HG03575 (cell line): ENCODE results near the gene WNK2.

Experiments used
- ATAC-seq: cut with Tn5 transposase; IDR thresholded peaks from one replicate; pipeline ENCODE4 v1.9.1; 2021; ENCODE audit not compliant: unreplicated experiment, insufficient number of reproducible peaks, low FRiP score; ENCODE audit errors: extremely low read depth

The WNK2 gene

DNA sequence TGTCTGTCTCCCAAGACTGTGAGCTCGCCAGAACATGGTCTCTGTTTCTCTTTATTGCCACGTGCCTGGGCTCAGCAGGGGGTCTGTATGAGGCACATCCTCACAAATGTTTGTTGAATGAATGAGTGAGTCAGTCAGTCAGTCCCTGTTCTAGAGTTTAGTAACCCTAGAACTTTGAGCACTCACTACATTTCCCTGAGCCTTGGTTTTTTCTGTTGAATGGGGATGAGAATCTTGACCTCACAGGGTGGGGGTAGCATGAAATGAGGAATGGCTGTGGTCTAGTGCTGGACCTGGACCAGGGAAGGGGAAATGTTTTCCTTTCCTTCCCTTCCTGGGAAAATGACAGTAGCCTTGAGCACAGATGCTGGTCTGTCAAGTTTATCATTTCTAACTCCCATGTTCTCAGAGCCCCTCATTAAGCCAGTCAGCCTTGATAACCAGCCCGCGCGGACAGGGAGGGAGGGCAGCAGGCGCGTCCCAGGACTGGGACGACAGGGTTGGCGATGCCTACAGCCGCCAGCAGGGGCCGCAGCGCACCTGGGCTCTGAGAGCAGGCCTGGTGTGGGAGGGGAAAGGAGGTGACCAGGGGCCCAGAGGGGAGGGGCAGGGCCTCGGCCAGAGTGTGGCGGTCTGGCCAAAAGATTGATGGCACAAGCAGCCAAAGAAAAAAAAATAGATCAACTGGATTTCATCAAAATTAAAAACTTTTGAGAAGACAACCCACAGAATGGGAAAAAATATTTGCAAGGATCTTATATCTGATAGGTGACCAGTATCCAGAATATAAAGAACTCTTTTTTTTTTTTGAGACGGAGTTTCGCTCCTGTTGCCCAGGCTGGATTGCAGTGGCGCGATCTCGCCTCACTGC, 24.1 kb upstream of the WNK2 start:
- ATAC-seq, result no peak

DNA sequence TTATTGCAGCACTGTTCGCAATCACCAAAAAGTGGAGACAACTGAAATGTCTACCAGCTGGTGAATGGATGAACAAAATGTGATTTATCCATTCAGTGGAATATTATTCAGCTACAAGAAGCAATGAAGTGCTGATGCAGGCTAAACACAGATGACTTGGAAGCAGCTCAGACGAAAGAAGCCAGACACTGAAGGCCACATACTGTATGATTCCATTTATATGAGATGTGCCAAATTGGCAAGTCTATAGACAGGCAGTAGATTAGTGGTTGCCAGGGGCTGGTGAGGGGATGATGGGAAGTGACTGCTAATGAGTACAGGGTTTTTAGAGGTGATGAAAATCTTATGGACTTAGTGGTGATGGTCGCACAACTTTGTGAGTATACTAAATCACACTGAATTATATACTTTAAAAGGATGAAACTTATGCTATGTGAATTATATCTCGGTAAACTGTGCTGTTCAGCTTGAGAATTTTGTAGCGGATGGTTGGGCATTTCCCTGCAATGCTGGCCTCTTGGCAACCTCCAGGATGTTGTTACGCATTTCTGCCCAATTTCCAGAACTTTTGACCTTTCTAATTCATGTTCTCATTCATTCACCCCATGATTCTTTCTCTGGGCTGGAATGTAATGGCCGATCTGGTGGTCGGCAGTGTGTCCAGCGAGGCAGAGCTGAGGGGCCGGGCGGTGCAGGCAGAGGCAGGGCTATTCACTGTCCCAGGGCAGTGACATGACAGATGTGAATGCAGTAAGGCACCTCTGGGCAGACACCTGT, 22.0 kb upstream of the WNK2 start:
- ATAC-seq, result no peak

DNA sequence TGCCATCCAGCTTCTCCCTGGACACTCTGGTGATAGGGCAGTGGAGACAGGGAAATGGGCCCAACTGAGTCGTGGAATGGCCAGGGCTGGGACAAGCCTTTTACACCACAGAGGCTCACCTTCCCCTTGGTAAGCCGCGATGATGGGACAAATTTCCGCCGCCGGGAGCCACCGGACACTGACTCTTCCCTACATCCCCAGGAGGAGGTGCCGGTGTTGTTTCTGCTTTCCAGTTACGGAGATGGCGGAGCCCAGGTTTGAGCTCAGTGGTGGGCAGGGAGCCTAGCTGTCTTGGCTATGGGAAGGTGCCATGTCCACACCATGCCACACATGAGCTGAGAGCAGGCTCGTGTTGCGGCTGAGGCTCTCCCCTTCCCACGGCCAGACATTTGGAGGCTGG, 19.9 kb upstream of the WNK2 start:
- ATAC-seq, result no peak

DNA sequence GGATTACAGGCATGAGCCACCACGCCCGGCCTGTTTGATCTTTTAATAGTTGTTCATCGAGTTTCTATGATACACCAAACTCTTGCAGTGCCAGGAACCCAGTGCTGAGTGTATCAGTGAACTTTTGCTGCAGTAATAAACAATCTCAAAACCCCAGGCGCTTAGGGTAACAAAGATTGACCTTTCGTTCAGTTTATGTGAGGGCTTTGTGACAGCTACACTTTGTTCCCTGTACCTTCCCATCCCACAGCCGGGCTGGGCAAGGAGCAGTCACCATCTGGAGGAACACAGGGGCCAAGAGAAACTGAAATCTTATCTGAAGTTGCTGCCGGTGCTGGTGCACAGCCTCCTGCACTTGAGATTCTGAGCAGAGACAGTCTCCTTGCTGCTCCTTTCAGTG, 17.2 kb upstream of the WNK2 start:
- no peak for ATAC-seq

DNA sequence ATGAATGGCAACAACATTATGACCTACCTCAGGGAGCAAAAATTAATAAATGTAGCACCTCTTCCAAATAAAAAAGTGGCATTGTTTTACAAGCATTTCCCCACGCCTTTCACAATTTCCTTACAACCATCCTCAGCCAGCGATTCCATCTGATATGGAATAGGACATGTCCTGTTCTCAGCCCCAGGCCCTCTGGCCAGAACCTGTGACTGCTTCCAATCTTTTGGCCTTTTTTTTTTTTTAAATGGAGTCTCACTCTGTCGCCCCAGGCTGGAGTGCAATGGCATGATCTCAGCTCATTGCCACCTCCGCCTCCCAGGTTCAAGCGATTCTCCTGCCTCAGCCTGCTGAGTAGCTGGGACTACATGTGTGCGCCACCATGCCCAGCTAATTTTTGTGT, 16.8 kb upstream of the WNK2 start:
- ATAC-seq, result no peak

DNA sequence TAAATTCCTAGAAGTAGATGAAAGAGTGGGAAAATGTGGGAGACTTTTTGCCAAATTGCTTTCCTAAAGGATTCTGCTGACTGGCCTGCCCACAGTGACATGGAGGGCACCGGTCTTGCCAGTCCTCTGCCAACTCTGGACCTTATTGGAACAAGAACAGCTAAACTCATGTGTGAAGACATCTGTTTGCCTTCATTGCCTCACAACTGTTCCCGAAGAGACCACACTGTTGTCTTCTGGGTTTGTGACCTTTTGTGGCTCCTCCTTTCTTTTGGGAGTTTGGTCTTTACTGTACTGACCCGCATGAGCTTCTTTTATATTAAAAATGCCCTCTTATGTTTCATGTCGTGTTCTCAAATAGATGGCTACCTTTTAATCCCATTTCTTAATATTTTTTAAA, 16.1 kb upstream of the WNK2 start:
- no peak for ATAC-seq

DNA sequence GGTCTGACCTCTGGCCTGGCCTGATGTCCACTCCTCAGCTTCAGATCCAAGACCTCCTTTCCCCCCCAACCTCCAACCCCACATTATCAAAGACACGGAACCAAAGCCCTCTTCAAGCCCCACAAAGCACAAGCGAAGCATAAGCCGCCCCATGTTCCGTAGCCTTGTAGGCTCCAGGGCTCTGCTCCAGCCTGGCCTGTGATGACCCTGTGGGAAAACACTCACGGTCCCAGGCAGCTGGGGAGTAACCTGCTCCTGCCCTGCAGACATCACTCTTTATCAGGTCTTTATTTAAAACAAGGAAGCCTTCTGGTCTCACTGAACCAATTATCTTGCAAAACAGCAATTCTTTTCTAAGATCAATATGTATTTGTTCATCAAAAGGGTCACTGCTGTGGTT, 15.4 kb upstream of the WNK2 start:
- no peak for ATAC-seq

DNA sequence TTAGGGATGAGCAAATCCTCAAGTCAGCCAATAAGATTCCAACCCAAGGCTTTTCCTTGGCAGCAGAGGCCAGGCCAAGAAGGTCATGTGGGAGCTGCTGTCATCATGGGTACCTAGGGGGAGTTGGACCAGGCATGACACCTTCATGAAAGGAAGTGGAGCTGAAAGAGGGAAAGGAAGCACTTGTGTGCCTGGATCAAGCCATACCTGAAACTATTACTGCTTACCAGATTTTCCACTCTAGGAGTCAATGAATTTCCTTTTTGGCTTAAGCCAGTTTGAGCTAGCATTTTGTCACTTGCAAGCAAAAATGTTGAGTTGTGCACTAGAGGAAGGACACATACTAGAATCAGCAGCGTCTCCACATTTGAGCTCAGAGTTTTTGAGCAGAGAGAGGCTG, 14.5 kb upstream of the WNK2 start:
- ATAC-seq, result no peak

DNA sequence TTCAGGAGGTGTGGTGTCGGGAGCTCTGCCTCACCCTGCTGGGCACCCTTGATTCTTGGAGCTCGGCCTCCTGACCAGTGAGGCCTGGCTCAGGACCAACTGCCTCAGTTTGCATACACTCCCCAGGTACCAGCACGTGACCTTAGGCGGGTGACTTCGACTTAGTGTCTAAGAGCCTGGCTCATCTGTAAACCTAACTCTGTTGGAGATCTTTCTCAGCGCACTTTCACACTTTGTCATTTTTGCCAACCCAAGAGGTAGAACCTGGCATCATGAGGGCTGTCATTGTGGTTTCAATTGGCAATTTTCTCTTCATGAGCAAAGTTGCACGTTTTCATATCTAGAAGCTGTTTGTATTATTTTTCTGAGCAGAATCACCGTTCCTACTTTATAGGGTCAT, 13.4 kb upstream of the WNK2 start:
- ATAC-seq, result no peak

DNA sequence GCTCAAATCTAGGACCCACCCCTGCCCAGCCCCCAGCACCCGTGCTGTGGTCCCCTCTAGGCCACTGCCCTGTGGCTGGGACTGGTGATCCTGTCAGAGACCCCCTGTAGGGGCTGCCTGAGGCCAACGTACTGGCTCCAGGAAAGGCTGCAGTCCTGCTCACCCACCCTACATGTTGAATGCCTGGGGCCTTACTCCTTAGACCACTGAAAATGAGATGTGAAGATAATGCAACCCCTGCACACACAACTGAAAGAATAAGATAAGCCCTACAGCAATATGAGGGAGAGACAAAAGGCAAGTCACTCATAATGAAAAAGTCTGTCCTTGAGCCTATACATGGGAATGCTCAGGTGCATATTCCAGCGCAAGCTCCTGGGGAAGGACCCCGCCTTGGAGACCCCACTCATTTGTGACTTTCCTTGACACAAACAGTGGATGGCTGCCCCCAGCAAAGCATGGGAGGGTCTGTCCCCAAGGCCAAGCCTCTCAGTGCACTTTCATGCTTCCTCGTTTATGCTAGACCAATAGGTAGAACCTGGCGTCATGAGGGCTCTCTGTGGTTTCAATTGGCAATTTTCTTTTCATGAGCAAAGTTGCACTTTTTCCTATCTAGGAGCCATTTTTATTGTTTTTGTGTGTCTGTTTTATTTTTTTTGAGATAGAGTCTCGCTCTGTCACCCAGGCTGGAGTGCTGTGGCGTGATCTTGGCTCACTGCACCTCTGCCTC, 12.5 kb upstream of the WNK2 start:
- no peak for ATAC-seq

DNA sequence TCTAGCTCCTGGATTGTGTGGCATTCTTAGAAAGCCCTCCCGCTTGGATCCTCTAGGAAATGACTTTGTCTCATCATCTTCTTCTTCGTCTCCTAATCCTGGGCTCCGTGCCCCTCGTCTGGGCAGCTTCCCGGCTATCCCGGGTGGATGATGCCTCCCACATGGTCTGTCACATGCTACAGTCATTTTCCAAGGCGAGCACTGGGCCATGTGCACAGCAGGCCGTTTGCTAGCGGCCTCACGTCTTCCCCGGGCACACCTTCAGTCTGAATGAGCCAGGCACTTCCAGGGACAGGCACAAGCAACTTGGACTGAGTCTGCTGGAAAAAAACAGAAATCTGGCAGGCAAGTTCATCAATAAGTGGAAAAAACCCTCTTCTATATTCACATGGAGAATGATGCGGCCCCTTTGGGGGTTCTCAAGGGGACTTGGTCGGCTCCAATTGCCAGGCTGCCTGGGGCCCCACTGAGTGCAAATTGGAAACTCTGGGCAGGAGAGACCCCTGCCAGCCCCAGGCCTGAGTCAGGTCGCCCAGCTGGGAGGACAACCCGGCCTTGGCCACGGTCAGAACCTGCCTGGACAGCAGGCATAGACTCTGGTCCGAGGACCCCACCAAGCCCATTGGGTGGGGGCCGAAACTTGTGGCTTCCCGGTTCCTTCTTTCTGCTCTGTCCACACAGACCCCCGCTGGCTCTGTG, 11.1 kb upstream of the WNK2 start:
- no peak for ATAC-seq

DNA sequence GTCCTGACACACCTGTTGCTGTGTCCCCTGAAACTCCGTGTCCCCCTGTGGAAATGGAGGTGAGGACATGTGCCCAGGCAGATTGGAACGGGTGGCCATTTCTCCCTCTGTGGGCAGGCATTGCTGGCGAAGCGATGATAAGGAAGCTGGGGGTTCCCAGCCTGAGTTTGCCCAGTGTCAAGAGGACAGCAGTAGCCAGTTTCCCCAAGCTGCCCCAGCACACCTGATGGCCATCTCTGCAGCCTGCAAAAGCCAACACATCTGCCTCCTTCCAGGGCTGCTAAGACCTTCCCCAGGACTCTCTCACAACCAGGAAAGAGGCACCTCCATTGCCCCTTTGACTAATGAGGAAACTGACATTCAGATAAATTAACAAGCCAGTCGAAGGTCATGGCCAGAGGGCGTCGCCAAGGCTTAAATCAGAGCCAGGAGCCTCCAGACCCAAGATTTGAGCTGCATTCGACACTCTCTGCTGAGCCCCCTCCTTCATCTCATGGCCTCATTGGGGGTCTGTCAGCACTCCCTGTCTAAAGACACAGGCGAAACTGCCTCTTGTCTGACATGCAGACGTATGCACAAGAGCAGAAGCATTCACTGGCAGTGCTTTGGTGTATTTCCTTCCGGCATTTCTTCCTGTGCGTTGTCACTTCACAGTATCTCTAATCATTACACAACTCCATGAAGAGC, 10.4 kb upstream of the WNK2 start:
- ATAC-seq, result no peak

DNA sequence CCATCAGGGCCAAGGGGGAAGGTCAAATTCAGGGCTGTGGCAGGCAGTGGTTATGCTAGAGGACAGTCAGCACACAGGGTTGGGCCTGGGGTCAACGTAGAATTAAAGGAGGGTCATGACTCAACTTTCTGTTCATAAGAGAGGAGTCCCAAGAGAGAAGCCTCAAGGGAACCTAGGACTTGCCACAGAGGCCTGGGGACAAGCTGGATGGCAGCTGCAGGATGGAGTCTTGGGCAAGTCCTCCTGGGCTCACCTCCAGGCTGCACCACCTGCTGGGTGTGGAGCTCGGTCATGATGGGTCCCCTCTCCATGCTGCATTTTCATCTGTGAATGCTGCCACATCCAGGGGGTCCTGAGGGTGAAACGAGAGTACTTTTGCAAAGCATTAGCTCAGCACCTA, 9.0 kb upstream of the WNK2 start:
- no peak for ATAC-seq

DNA sequence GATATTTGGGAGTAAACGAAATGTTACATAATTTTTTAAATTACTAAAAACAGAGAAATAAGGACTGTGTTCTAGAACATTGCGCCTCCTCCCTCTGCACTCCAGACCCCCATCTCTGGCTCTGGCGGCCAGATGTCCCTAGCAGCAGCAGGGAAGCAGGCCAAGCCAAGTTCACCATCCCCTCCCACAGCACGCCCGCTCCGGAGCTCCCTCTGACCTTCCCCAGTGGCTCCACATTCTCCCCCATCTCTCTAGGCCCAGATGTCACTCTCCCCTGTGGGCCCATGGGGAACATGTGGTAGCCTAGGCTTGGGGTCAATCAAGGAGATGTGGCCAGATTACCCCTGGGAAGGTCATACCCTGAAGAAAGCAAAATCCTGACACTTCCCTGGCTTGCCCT, 6.3 kb upstream of the WNK2 start:
- no peak for ATAC-seq

DNA sequence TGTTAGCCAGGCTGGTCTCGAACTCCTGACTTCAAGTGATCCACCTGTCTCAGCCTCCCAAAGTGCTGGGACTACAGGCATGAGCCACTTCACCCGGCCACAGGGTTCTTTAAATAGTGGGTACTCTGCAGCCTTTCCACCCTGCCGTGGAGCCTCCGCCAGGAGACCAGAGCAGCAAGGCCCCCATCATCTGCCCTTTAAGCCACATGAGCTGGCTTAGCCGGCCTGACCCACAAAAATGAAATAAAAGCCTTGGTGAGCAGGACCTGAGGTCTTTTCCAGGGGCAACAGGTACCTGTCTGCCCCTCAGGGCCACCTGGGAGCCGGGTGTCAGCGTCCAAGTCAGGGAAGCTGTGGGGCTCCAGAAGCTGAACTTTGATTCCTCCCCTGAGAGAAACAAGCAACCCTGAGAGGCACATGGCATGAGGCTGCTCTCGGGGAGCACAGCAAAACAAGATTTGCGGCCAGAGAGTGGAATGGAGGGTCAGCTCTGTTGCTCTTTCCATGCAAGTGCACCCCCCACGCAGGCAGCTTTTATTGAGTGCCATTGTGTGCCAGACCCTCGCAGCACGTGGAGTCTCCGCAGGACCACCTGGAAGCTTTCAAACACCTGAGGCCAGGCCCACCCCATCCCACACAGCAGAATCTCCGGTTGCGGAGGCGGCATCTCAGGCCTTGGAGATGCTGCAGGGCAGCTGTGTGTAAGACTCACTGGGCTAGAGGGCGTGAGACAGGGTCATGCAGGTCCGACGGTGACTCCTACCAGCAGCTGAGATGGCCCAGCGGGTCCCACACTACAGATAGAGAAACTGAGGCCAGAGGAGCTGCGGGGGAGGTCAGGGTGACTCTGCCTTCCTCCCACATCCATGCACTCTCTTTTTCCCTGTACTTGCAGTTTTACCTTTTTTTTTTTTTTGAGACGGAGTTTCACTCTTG, 4.8 kb upstream of the WNK2 start:
- no peak for ATAC-seq

DNA sequence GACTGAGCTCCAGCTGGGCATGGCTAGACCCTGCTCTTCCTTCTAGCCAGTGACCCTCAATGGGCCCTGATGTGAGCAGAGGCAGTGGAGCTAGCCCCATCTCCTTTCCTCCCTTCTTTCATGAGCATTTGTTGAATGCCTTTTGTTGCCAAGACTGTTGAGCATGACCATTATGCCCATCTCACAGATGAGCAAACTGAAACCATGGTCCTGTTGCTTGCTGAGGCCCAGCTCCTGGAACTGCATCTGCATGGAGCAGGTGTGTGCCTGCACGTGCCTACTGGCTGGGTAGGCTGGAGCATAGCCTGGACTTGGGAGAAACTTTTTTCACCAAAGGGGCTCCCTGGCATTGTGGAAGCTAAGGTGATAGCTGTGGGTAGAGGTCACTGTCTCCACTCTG, 3.0 kb upstream of the WNK2 start:
- ATAC-seq, result no peak

DNA sequence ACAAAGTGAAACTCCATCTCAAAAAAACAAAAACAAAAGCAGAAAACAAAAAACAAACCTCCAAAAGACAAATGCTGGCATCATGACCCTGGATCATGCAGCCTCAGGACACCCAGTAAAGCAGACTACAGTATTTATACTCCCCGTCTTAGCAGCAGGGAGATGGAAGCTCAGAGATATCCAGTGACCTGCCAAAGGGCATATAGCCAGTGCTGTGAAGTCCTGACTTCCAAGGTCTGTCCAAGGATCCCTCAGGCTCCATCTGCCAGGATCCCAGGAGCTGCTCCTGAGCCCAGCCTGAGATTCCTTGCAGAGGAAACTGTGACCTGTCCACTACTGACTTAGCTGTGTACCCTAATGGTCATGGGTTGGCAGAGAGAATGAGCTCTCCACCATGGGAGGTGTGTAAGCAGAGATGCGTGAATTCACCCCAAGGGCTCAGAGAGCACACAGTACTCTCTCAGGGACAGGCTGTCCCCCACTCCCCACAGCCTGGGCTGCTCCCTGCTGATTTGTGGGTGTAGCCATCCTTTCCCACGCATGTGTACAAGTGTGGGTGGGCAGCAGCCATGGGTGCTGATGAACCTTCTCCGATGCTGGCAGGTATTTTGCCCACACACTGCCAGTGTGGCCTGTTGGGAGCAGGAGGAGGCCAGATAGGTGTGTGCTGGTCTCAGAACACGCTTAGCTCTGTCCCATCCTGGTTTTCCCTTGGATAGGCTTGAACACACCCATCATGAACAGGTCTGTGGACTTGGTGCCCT, 2.1 kb upstream of the WNK2 start:
- no peak for ATAC-seq
